Tibial artery (tissue), 4 donors: ENCODE data around the gene BLVRB.

Experiments used
- DNase-seq, 2 donors: peaks; one replicate each; pipeline ENCODE4 v3.0.0-alpha.2; 2019
- H3K27ac ChIP-seq, 2 donors: fragments of 200-600 bp; sonication (generic) in 1 of 2; 1 replicate in 1 of 2; 2 replicates in 1 of 2; pipeline ENCODE4 v1.5.1; 2018 to 2019; ENCODE audit warnings: mild to moderate bottlenecking in 1 of 2
- H3K27me3 ChIP-seq, 2 donors: fragments of 200-600 bp; sonication (generic) in 1 of 2; one replicate each; pipeline versions ENCODE4 v1.5.1 to v1.6.0; 2016 to 2019
- H3K36me3 ChIP-seq, 3 donors: fragments of 200-600 bp; sonication (generic) in 2 of 3; one replicate each; pipeline ENCODE4 v1.5.1; 2016 to 2019; ENCODE audit warnings: mild to moderate bottlenecking in 2 of 3
- H3K4me1 ChIP-seq, 4 donors: fragments of 200-600 bp; sonication (generic) in 2 of 4; 1 replicate in 3 of 4; 2 replicates in 1 of 4; pipeline ENCODE4 v1.5.1; 2016 to 2019
- H3K4me3 ChIP-seq, 2 donors: fragments of 200-600 bp; sonication (generic) in 1 of 2; 1 replicate in 1 of 2; 2 replicates in 1 of 2; pipeline ENCODE4 v1.5.1; 2018 to 2019; ENCODE audit warnings: mild to moderate bottlenecking in 2 of 2
- H3K9me3 ChIP-seq, 3 donors: fragments of 200-600 bp; sonication (generic) in 1 of 3; one replicate each; pipeline ENCODE4 v1.5.1; 2016 to 2019
- CTCF ChIP-seq, 2 experiments: fragments of 200-600 bp in 1 of 2; fragments of 450-650 bp in 1 of 2; IDR thresholded peaks; one replicate each; pipeline ENCODE4 v1.5.1; 2017 to 2019; ENCODE audit warnings: antibody characterized with exemption in 2 of 2, mild to moderate bottlenecking in 1 of 2, moderate library complexity in 1 of 2
- intact Hi-C: fragments of 100-400 bp; cut with DNase I; formaldehyde crosslinking; loops from one replicate; pipeline ENCODE4 v1.15.0; 2023; ENCODE audit warnings: low total_unique reads

The BLVRB gene

GRCh38 chr19:40452016-40452415 is 13.5 kb downstream of the BLVRB start:
- H3K27ac ChIP-seq: no peak overlapping the region
- peaks cover 22 to 83% (median 40%) of the 10 kb centered on the region in 3 donors for H3K36me3 ChIP-seq
- intact Hi-C loops: no loop called here
- H3K27me3 ChIP-seq: no peaks in the 10 kb centered on the region
- DNase-seq: no peak
- no peaks in the 10 kb centered on the region for H3K4me1 ChIP-seq
- H3K4me3 ChIP-seq: no peak overlapping the region
- TF ChIP-seq CTCF (IDR thresholded peaks at IDR 0.05): no peak
- no peaks in the 10 kb centered on the region for H3K9me3 ChIP-seq

- Histone ChIP-seq H3K27ac (no peak overlapping the region), H3K27me3 (no peaks in the 10 kb centered on the region), H3K4me1 (peaks cover 0 to 2% (median 0%) of the 10 kb centered on the region in 4 donors), H3K36me3 (peaks cover 22 to 81% (median 41%) of the 10 kb centered on the region in 3 donors), H3K4me3 (no peak overlapping the region), H3K9me3 (no peaks in the 10 kb centered on the region)
- DNase-seq: no peak
- intact Hi-C loops: no loop called here
- TF ChIP-seq CTCF (IDR thresholded peaks at IDR 0.05): no peak
These were observed 14.9 kb downstream of the BLVRB start for GRCh38 chr19:40450664-40451063.

- Histone ChIP-seq H3K27ac (no peak overlapping the region), H3K36me3 (peaks cover 18 to 69% (median 33%) of the 10 kb centered on the region in 3 donors), H3K27me3 (no peaks in the 10 kb centered on the region), H3K9me3 (no peaks in the 10 kb centered on the region), H3K4me3 (no peak overlapping the region), H3K4me1 (peaks cover 0 to 5% (median 2%) of the 10 kb centered on the region in 4 donors)
- DNase-seq: no peak
- intact Hi-C loops: loop anchor here (10.0 kb wide), 1 partner anchor 145 kb away; no protein-coding TSS in a partner anchor
- no peak for TF ChIP-seq CTCF (IDR thresholded peaks at IDR 0.05)
These were observed 16.0 kb downstream of the BLVRB start for GRCh38 chr19:40449506-40449905.

- no peaks in the 10 kb centered on the region for H3K27me3 ChIP-seq
- peaks cover 27 to 62% (median 40%) of the 10 kb centered on the region in 3 donors for H3K36me3 ChIP-seq
- H3K9me3 ChIP-seq: no peaks in the 10 kb centered on the region
- H3K4me1 ChIP-seq: peaks cover 0 to 20% (median 17%) of the 10 kb centered on the region in 4 donors
- no peak for DNase-seq
- no peak for TF ChIP-seq CTCF (IDR thresholded peaks at IDR 0.05)
- intact Hi-C loops: loop anchor here (2.0 to 10.0 kb wide), 2 partner anchors 28 to 142 kb away; no protein-coding TSS in a partner anchor
- H3K27ac ChIP-seq: no peak overlapping the region
- no peak overlapping the region for H3K4me3 ChIP-seq
These were observed 19.2 kb downstream of the BLVRB start for GRCh38 chr19:40446263-40446784.

GRCh38 chr19:40445780-40446262 is 19.7 kb downstream of the BLVRB start:
- no peak for DNase-seq
- no peak overlapping the region for H3K27ac ChIP-seq
- intact Hi-C loops: loop anchor here (2.0 to 10.0 kb wide), 2 partner anchors 27 to 141 kb away; no protein-coding TSS in a partner anchor

More at GRCh38 chr19:40445780-40446262, 19.7 kb downstream of the BLVRB start:
- Histone ChIP-seq H3K4me1 (peaks cover 0 to 25% (median 21%) of the 10 kb centered on the region in 4 donors), H3K9me3 (no peaks in the 10 kb centered on the region), H3K36me3 (peaks cover 32 to 62% (median 40%) of the 10 kb centered on the region in 3 donors), H3K4me3 (no peak overlapping the region), H3K27me3 (no peaks in the 10 kb centered on the region)
- TF ChIP-seq CTCF (IDR thresholded peaks at IDR 0.05): no peak
